Esophagus muscularis mucosa (tissue), 4 donors: ENCODE measurements around the gene KLHL21.
A peak's percentile ranks its signal among the peaks of the same experiment; 100 is the strongest.

Experiments used
- EP300 ChIP-seq: sonication (generic); formaldehyde crosslinking; IDR thresholded peaks from one replicate; pipeline ENCODE4 v1.6.1; 2017; ENCODE audit warnings: antibody characterized with exemption
- POLR2A ChIP-seq: fragments of 450-650 bp; IDR thresholded peaks from one replicate; pipeline ENCODE4 v1.6.1; 2017; ENCODE audit warnings: antibody characterized with exemption, moderate library complexity, mild to moderate bottlenecking, low read depth
- TF ChIP-seq, protein P1 (sequence below), 3 experiments: fragments of 200-600 bp in 2 of 3; fragments of 450-650 bp in 1 of 3; sonication (generic) in 2 of 3; IDR thresholded peaks; one replicate each; pipeline ENCODE4 v1.5.1; 2017 to 2019; ENCODE audit warnings: antibody characterized with exemption in 3 of 3, mild to moderate bottlenecking in 2 of 3, moderate library complexity in 1 of 3

DNA sequence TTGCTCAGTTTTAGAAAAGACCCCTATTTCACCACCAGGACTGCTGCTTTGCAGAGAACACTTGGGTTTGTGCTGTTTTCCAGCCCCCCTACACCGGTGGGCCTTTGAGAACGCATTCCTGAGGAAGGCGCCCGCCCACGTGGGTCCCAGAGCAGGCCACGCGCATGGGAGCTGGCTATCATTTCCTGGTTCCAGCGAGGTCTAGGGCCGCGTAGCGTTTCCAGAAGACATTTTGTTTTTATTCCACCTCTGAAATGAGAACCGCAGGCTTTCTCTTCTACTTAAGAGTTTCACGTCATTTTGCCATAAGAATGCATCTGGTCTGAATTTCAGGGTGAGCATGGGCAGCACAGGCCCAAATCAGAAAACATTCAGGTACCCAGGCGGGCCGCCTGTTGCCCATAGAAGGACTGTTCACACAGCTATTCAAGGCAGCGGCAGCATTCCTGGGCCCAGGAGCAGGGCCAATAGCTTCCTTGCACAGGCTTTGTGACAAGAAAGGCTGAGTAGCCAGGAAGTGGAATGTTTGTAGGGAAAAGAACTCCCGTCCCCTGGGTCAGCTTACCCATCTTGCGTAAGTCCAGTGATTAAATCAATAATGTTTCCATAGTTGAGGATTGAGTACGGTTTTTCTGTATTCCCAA lies 1.4 kb upstream of the KLHL21 start:
- peak; percentile 50 for TF ChIP-seq EP300
- no peak for TF ChIP-seq POLR2A
- TF ChIP-seq, protein P1, sequence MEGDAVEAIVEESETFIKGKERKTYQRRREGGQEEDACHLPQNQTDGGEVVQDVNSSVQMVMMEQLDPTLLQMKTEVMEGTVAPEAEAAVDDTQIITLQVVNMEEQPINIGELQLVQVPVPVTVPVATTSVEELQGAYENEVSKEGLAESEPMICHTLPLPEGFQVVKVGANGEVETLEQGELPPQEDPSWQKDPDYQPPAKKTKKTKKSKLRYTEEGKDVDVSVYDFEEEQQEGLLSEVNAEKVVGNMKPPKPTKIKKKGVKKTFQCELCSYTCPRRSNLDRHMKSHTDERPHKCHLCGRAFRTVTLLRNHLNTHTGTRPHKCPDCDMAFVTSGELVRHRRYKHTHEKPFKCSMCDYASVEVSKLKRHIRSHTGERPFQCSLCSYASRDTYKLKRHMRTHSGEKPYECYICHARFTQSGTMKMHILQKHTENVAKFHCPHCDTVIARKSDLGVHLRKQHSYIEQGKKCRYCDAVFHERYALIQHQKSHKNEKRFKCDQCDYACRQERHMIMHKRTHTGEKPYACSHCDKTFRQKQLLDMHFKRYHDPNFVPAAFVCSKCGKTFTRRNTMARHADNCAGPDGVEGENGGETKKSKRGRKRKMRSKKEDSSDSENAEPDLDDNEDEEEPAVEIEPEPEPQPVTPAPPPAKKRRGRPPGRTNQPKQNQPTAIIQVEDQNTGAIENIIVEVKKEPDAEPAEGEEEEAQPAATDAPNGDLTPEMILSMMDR (IDR thresholded peaks at IDR 0.05), result peak in 1 of 3 experiments; percentile 15
